Heart right ventricle (tissue), 16 donors: Measurements from ENCODE around the gene NGB. TPM values are rescaled to one million over a fixed set of nuclear protein-coding genes. Genes with fewer than 3 reads are reported as not detected.
A peak's percentile ranks its signal among the peaks of the same experiment; 100 is the strongest.
"Not testable (repeated sequence)": the region's sequence is repeated elsewhere in the genome, so short reads cannot be mapped to it uniquely, and the experiment has no call there.

Experiments
- ATAC-seq, 8 donors: fragments of 200-7000 bp; cut with Tn5 transposase; one replicate each; pipeline ENCODE4 v1.9.1; 2020; ENCODE audit warnings: mild to moderate bottlenecking in 8 of 8, moderate library complexity in 8 of 8, moderate number of reproducible peaks in 1 of 8
- DNase-seq, 2 donors: peaks; one replicate each; pipeline ENCODE4 v3.0.0-alpha.2; 2020
- H3K27ac ChIP-seq, 10 donors: fragments of 200-600 bp; sonication (generic) in 2 of 10; one replicate each; pipeline versions ENCODE4 v1.5.0 to v1.8.0; 2020 to 2022; ENCODE audit warnings: mild to moderate bottlenecking in 3 of 10
- H3K27me3 ChIP-seq, 7 donors: fragments of 200-600 bp; one replicate each; pipeline ENCODE4 v1.8.0; 2021 to 2022; ENCODE audit warnings: mild to moderate bottlenecking in 2 of 7
- H3K36me3 ChIP-seq, 9 donors: fragments of 200-600 bp; sonication (generic) in 1 of 9; one replicate each; pipeline versions ENCODE4 v1.5.0 to v1.8.0; 2020 to 2022; ENCODE audit warnings: mild to moderate bottlenecking in 2 of 9
- H3K4me1 ChIP-seq, 9 donors: fragments of 200-600 bp; sonication (generic) in 1 of 9; one replicate each; pipeline versions ENCODE4 v1.5.0 to v1.8.0; 2020 to 2022; ENCODE audit warnings: mild to moderate bottlenecking in 4 of 9
- H3K4me3 ChIP-seq, 10 donors: fragments of 200-600 bp; sonication (generic) in 2 of 10; one replicate each; pipeline versions ENCODE4 v1.5.0 to v1.8.0; 2020 to 2022; ENCODE audit warnings: mild to moderate bottlenecking in 7 of 10, moderate library complexity in 2 of 10
- H3K9me3 ChIP-seq, 11 donors: fragments of 200-600 bp in 10 of 11; sonication (generic) in 2 of 11; one replicate each; pipeline versions ENCODE4 v1.5.0 to v1.8.0; 2013 to 2022; ENCODE audit warnings: mild to moderate bottlenecking in 2 of 11, control low read depth in 1 of 11, moderate library complexity in 1 of 11
- WGBS, 2 donors: extraction: QIAGEN DNeasy Blood & Tissue Kit; methylation state at CpG; one replicate each; pipeline ENCODE4 v1.1.7; 2013; ENCODE audit warnings: inconsistent platforms in 1 of 2; 5-methylcytosine and 5-hydroxymethylcytosine counted together
- intact Hi-C, 10 donors: fragments of 100-400 bp; cut with DNase I; formaldehyde crosslinking; loops; one replicate each; pipeline versions ENCODE4 v1.11.1 to v1.14.2; 2022
- long read RNA-seq, 3 donors: library from polyadenylated mRNA; unstranded; transcript quantifications; one replicate each; pipeline ENCODE4 v2.0.0, GENCODE V29; 2020 to 2021
- polyA plus RNA-seq, 2 donors: library from polyadenylated mRNA; stranded (reverse); fragments of 200-250 nt; gene quantifications; one replicate each; pipeline ENCODE4 v1.2.3, GENCODE V29; 2013
- total RNA-seq, 10 donors: library from RNA; stranded (reverse); fragmentation: NEBNext Ultra II Directional in 3 of 10; extraction: Animal tissue kit (Norgen Biotek cat#: 25700) in 3 of 10; gene quantifications; one replicate each; pipeline versions ENCODE4 v1.2.1 to v1.2.4, GENCODE V29; 2021 to 2023
- TF ChIP-seq, protein P1 (sequence below), 9 donors: fragments of 200-600 bp; sonication (generic) in 2 of 9; IDR thresholded peaks; one replicate each; pipeline versions ENCODE4 v1.5.0 to v1.8.0; 2021 to 2022; ENCODE audit warnings: antibody characterized with exemption in 9 of 9, mild to moderate bottlenecking in 5 of 9, moderate library complexity in 1 of 9
- donor health status: Arrhythmogenic right ventricular cardiomyopathy.
- donor health status: ischemic (EF 13 %, LVEDD 7.1; RV severe dilation, severe dysfunction).
- donor health status: healthy with polysubstance abuse.
- donor health status: DM: no; HTN: yes; CAD: no.
- donor health status: DM: no; HTN: no; CAD: no.
- donor health status: ischemic (EF 25% LVEDD 6.9; RV normal size, moderate dysfunction).
- donor health status: ischemic (EF 25% LVEDD 5.7; RV mildly dilated, moderate dysfunction).
- donor health status: healthy.
- donor health status: DM: yes; HTN: yes; CAD: no.
- donor health status: Ischemic cardiomyopathy.
- donor health status: ischemic (EF 35%, LVEDD 5.7; RV mildly dilated, moderate dysfunction).
- donor health status: nonischemic (EF 11% LVEDD 7.7; RV severe dilation, severe dysfunction).
- donor health status: DM: yes; HTN: yes; CAD: no.
- donor health status: PGD.
- donor health status: ischemic (EF 29% LVEDD 5.4; RV normal size, mild dysfunction).
- donor health status: nonischemic (EF 23%, LVEDD 6.1; RV moderate dilation, normal function).

Gene NGB, protein sequence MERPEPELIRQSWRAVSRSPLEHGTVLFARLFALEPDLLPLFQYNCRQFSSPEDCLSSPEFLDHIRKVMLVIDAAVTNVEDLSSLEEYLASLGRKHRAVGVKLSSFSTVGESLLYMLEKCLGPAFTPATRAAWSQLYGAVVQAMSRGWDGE
- not detected for total RNA-seq
- not detected for polyA plus RNA-seq
- long read RNA-seq, donor 1 = 0 reads
- long read RNA-seq, donor 2 = 0 reads
- long read RNA-seq, donor 3 = 0 reads

DNA sequence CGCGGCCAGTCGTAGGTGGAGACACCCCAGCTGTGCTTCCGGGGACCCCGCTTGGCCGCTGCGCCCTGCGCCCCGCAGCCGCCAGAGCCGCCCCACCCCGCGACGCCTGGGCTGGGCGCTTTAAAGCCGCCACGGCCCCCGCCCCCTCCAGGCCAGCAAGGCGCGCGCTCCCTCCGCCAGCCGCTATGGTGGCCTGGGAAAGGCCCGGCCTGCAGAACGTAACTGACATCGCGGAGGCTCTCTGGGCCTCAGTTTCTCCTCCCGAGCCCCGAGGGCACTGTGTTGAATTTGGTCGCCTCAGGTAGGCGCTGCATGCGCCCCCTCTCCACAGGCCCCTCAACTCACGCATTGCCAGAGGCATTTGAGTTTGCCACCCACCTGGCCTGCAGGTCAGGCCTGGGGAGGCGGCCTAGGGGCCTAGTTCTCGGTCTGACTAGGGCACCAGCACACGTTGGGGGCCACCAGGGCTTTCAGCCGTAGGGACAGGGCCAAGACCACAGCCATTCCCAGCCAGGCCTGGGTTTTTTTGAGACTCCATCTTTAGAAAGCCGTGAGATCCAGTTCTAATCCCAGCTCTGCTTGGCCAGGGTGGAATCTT, at the start of gene NGB:
NGB (minus strand) TSS at position 94 of the 598 bp plus-strand sequence. CDS start 269 bp downstream, outside the sequence.
- Histone ChIP-seq H3K36me3 (peaks cover 0 to 2% (median 0%) of the 10 kb centered on the region in 9 donors), H3K27me3 (peaks cover 7 to 62% (median 57%) of the 10 kb centered on the region in 7 donors), H3K27ac (no peak within 1 kb of the TSS), H3K4me3 (no peak within 1 kb of the TSS), H3K9me3 (peaks cover 0 to 13% (median 0%) of the 10 kb centered on the region in 11 donors), H3K4me1 (no peaks in the 10 kb centered on the region)
- TF ChIP-seq, protein P1, sequence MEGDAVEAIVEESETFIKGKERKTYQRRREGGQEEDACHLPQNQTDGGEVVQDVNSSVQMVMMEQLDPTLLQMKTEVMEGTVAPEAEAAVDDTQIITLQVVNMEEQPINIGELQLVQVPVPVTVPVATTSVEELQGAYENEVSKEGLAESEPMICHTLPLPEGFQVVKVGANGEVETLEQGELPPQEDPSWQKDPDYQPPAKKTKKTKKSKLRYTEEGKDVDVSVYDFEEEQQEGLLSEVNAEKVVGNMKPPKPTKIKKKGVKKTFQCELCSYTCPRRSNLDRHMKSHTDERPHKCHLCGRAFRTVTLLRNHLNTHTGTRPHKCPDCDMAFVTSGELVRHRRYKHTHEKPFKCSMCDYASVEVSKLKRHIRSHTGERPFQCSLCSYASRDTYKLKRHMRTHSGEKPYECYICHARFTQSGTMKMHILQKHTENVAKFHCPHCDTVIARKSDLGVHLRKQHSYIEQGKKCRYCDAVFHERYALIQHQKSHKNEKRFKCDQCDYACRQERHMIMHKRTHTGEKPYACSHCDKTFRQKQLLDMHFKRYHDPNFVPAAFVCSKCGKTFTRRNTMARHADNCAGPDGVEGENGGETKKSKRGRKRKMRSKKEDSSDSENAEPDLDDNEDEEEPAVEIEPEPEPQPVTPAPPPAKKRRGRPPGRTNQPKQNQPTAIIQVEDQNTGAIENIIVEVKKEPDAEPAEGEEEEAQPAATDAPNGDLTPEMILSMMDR (IDR thresholded peaks at IDR 0.05) = no peak
- DNase-seq (no peak), ATAC-seq (no peak)
- WGBS, 2 donors = 10 to 13% methylated on average over 35 to 38 of the region's 38 CpGs
- intact Hi-C loops = no loop called here

DNA sequence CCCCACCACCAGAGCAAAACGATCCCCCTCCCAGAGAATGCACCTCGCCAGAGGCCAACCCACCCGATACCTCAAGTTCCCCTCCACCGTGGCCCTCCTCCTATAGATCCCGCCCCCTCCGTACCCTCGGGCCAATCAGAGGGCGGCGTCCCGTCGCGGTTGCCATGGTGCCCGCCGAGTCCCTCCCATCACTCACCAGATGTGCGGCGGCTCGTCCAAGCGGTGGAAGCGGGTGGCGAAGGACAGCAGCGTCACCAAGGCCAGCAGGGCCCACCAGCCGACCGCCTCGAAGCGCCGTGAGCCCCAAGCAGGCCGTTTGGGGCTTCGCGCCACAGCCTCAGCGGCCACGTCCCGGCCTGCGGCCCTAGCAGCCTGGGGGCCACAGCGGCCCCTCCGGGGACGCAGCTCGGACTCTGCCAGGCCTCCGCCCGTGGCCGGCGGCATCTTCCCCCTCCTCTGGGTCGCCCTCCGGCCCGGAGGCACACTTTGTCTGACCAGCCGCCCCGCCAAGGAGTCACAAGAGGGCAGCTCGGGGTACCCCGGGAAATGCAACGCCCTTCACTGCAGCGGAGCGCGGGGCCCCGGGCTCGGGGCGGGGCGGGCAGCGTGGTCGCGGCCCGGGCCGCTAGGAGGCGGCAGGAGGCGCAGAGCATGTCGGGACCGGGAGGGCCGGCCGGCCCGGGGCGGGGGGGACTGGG, 49.4 kb upstream of the NGB start, which contains the start of gene POMT2:
POMT2 (minus strand) TSS at position 646 of the 698 bp plus-strand sequence; CDS start at position 444, 202 bp downstream.
- Histone ChIP-seq H3K4me1 (peaks cover 0 to 45% (median 25%) of the 10 kb centered on the region in 9 donors), H3K4me3 (peak within 1 kb of the TSS; percentile 76 to 100 (median 95)), H3K27ac (peak within 1 kb of the TSS; percentile 69 to 99 (median 99)), H3K9me3 (no peaks in the 10 kb centered on the region), H3K27me3 (no peaks in the 10 kb centered on the region), H3K36me3 (no peaks in the 10 kb centered on the region)
- intact Hi-C loops = loop anchor here in 7 of 10 donors (2.0 to 10.0 kb wide), 5 partner anchors 56 to 137 kb away; partner anchors contain the start of genes VIPAS39 (in 6 of the 7), AHSA1 (in 5 of the 7), SAMD15 (in 3 of the 7) and TMED8 (in 3 of the 7)
- DNase-seq = peak; percentile 93 to 95
- peak; percentile 74 to 87 (median 82) for ATAC-seq
- WGBS, 2 donors = 0 to 1% methylated on average over 69 of the region's 69 CpGs
- TF ChIP-seq, protein P1 (IDR thresholded peaks at IDR 0.05) = peak; percentile 17 to 70 (median 48)

DNA sequence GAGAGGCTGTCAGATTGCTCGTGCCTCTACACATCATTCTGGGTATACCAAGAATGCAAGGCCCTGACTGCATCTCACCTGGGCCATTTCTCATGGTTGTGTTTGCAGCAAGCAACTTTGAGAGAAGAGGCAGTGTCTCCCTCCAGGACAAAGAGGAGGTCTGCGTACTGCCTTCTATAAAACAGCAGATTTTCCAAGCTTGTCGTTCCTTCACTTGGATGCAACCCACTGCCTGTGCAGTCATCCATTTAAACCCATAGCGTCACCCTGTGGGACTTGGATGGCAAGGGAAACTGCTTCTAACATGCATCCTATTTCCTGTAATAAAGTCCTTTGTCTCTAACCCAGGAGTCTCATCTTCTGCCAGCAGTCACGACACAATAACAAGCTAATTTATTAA, 48.4 kb upstream of the NGB start:
- intact Hi-C loops = loop anchor here (5.0 to 10.0 kb wide), 8 partner anchors 165 to 447 kb away; no protein-coding TSS in a partner anchor
- 46 to 64% methylated on average over 5 of the region's 5 CpGs for WGBS, 2 donors
- Histone ChIP-seq H3K27ac (no peak overlapping the region), H3K9me3 (no peaks in the 10 kb centered on the region), H3K4me1 (peaks cover 0 to 54% (median 28%) of the 10 kb centered on the region in 9 donors), H3K36me3 (no peaks in the 10 kb centered on the region), H3K27me3 (no peaks in the 10 kb centered on the region), H3K4me3 (peak overlapping the region in 2 of 10 donors; percentile 84 to 86)
- no peak for DNase-seq
- TF ChIP-seq, protein P1 (IDR thresholded peaks at IDR 0.05) = no peak
- no peak for ATAC-seq

DNA sequence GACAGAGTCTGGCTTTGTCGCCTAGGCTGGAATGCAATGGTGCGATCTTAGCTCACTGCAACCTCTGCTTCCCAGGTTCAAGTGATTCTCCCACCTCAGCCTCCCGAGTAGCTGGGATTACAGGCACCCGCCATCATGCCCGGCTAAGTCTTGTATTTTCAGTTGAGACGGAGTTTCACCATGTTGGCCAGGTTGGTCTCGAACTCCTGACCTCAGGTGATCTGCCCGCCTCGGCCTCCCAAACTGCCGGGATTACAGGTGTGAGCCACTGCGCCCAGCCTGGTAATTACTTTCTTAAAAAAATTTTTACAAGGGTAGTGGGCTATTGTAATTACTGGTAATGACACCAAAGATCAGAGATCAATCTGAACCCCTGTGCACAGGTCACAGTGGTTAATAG, 47.8 kb upstream of the NGB start:
- intact Hi-C loops = loop anchor here (5.0 to 10.0 kb wide), 8 partner anchors 164 to 446 kb away; no protein-coding TSS in a partner anchor
- not testable (repeated sequence) for ATAC-seq

More for the DNA sequence above, 47.8 kb upstream of the NGB start:
- H3K27ac ChIP-seq, H3K36me3 ChIP-seq, H3K4me3 ChIP-seq, H3K27me3 ChIP-seq, DNase-seq, H3K9me3 ChIP-seq: not testable (repeated sequence)
- H3K4me1 ChIP-seq = peaks cover 0 to 60% (median 35%) of the 10 kb centered on the region in 9 donors
- 96 to 97% methylated on average over 11 of the region's 11 CpGs for WGBS, 2 donors
